Liver (tissue), 9 donors: ENCODE data around the gene ZSCAN25. TPM values are rescaled to one million over a fixed set of nuclear protein-coding genes. Genes with fewer than 3 reads are reported as not detected.

Experiments
- DNase-seq: peaks from one replicate; pipeline ENCODE4 v3.0.0-alpha.2; 2017; ENCODE audit warnings: low spot score
- H3K27ac ChIP-seq, 2 donors: one replicate each; pipeline ENCODE4 v1.7.0; 2013; ENCODE audit warnings: inconsistent platforms in 2 of 2, low read length in 2 of 2, control low read depth in 1 of 2, low read depth in 1 of 2, mild to moderate bottlenecking in 1 of 2
- H3K27me3 ChIP-seq, 4 donors: one replicate each; pipeline versions ENCODE4 v1.6.1 to v1.7.0; 2013; ENCODE audit warnings: low read length in 3 of 4, inconsistent platforms in 1 of 4, mild to moderate bottlenecking in 1 of 4, moderate library complexity in 1 of 4; ENCODE audit not compliant: control insufficient read depth in 4 of 4, insufficient read depth in 4 of 4
- H3K36me3 ChIP-seq, 4 donors: one replicate each; pipeline versions ENCODE4 v1.6.1 to v1.7.0; 2013; ENCODE audit warnings: low read length in 3 of 4, mild to moderate bottlenecking in 3 of 4, low read depth in 1 of 4, moderate library complexity in 1 of 4; ENCODE audit not compliant: control insufficient read depth in 4 of 4, insufficient read depth in 3 of 4
- H3K4me1 ChIP-seq, 4 donors: one replicate each; pipeline versions ENCODE4 v1.6.1 to v1.7.0; 2013; ENCODE audit warnings: low read length in 3 of 4, mild to moderate bottlenecking in 3 of 4, moderate library complexity in 1 of 4; ENCODE audit not compliant: control insufficient read depth in 4 of 4, insufficient read depth in 4 of 4
- H3K4me3 ChIP-seq, 3 donors: one replicate each; pipeline versions ENCODE4 v1.6.1 to v1.7.0; 2013; ENCODE audit warnings: low read length in 3 of 3, control low read depth in 1 of 3, low read depth in 1 of 3, mild to moderate bottlenecking in 1 of 3
- H3K9ac ChIP-seq, 2 donors: one replicate each; pipeline ENCODE4 v1.7.0; 2013; ENCODE audit warnings: low read length in 2 of 2, mild to moderate bottlenecking in 2 of 2, moderate library complexity in 2 of 2, control low read depth in 1 of 2, low read depth in 1 of 2
- H3K9me3 ChIP-seq, 4 donors: one replicate each; pipeline versions ENCODE4 v1.6.1 to v1.7.0; 2013; ENCODE audit warnings: low read length in 3 of 4; ENCODE audit not compliant: control insufficient read depth in 4 of 4
- FOXA1 ChIP-seq: IDR thresholded peaks from 2 replicates; pipeline ENCODE4 v1.6.1; 2016; ENCODE audit warnings: antibody characterized with exemption
- FOXA2 ChIP-seq: IDR thresholded peaks from 2 replicates; pipeline ENCODE4 v1.6.1; 2016; ENCODE audit warnings: antibody characterized with exemption
- GABPA ChIP-seq, 2 donors: IDR thresholded peaks in 1 of 2; conservative IDR thresholded peaks in 1 of 2; 2 replicates each; pipeline ENCODE4 v1.6.1; 2016; ENCODE audit warnings: antibody characterized with exemption in 2 of 2, mild to moderate bottlenecking in 1 of 2, moderate library complexity in 1 of 2
- HNF4A ChIP-seq, 2 donors: conservative IDR thresholded peaks; 2 replicates each; pipeline ENCODE4 v1.6.1; 2016; ENCODE audit warnings: antibody characterized with exemption in 2 of 2, mild to moderate bottlenecking in 2 of 2
- HNF4G ChIP-seq: IDR thresholded peaks from 2 replicates; pipeline ENCODE4 v1.6.1; 2016; ENCODE audit warnings: antibody characterized with exemption
- JUND ChIP-seq, 2 donors: IDR thresholded peaks; 2 replicates each; pipeline ENCODE4 v1.6.1; 2016; ENCODE audit warnings: antibody characterized with exemption in 2 of 2
- NR2F2 ChIP-seq: IDR thresholded peaks from 2 replicates; pipeline ENCODE4 v1.6.1; 2016; ENCODE audit warnings: antibody characterized with exemption
- RAD21 ChIP-seq, 2 donors: IDR thresholded peaks; 2 replicates each; pipeline ENCODE4 v1.6.1; 2016; ENCODE audit warnings: antibody characterized with exemption in 2 of 2, mild to moderate bottlenecking in 2 of 2
- RXRA ChIP-seq, 2 donors: IDR thresholded peaks; 2 replicates each; pipeline ENCODE4 v1.6.1; 2017 to 2018; ENCODE audit warnings: antibody characterized with exemption in 2 of 2, mild to moderate bottlenecking in 1 of 2
- SP1 ChIP-seq: IDR thresholded peaks from 2 replicates; pipeline ENCODE4 v1.6.1; 2018; ENCODE audit warnings: antibody characterized with exemption, mild to moderate bottlenecking
- TAF1 ChIP-seq: conservative IDR thresholded peaks from 2 replicates; pipeline ENCODE4 v1.6.1; 2016; ENCODE audit warnings: antibody characterized with exemption, mild to moderate bottlenecking
- YY1 ChIP-seq: IDR thresholded peaks from 2 replicates; pipeline ENCODE4 v1.6.1; 2016; ENCODE audit warnings: antibody characterized with exemption, mild to moderate bottlenecking
- WGBS: extraction: QIAGEN DNeasy Blood & Tissue Kit; methylation state at CpG from one replicate; pipeline ENCODE4 v1.1.7; 2013; 5-methylcytosine and 5-hydroxymethylcytosine counted together
- polyA plus RNA-seq, 2 donors: library from polyadenylated mRNA; stranded (reverse) in 1 of 2; unstranded in 1 of 2; fragments of 200-250 nt in 1 of 2; fragments of >200 nt in 1 of 2; fragmentation: Nextera tagmentation in 1 of 2; extraction: Ambion mirVana in 1 of 2; gene quantifications; one replicate each; pipeline versions ENCODE4 v1.2.1 to v1.2.3, GENCODE V29; 2013 to 2015
- total RNA-seq, 2 donors: library from RNA; depleted of rRNA; stranded (reverse); fragments of >200 nt; gene quantifications; one replicate each; pipeline ENCODE4 v1.2.3, GENCODE V29; 2014
- TF ChIP-seq, protein P1 (sequence below): IDR thresholded peaks from 2 replicates; pipeline ENCODE4 v1.6.1; 2016; ENCODE audit warnings: antibody characterized with exemption
- TF ChIP-seq, protein P2 (sequence below): IDR thresholded peaks from 2 replicates; pipeline ENCODE4 v1.6.1; 2016; ENCODE audit warnings: antibody characterized with exemption
- TF ChIP-seq, protein P3 (sequence below): IDR thresholded peaks from 2 replicates; pipeline ENCODE4 v1.6.1; 2016; ENCODE audit warnings: antibody characterized with exemption, mild to moderate bottlenecking
- TF ChIP-seq, protein P4 (sequence below): IDR thresholded peaks from 2 replicates; pipeline ENCODE4 v1.6.1; 2016; ENCODE audit warnings: antibody characterized with exemption
- donor health status: healthy.
- donor health status: healthy.
- donor health status: healthy.
- donor health status: healthy.
- donor health status: healthy.

ZSCAN25 gene
- total and polyA plus RNA-seq, 4 donors, result 2.3 to 11.0 (median 5.9) TPM

DNA sequence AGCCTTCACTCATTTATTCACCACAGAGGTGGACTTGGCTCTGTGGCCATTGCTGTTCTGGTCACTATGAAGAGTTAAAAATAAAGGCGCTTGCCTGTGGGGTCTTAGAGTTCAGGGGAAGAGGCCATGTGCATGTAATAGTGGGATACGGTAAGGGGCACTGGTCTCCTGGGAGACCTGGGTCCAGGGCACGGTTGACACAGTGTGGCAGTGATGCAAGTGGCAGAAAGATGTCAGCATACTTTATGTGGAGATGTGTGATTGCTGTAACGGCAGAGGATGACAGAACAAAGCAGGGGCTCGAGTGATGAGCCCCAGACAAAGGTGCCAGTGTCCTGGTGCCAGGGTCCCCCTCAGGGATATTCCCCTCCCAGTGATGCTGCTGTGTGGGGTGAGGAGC, 8.6 kb downstream of the ZSCAN25 start:
- H3K9ac ChIP-seq, result no peak overlapping the region
- no peak for DNase-seq
- H3K9me3 ChIP-seq, result no peaks in the 10 kb centered on the region
- no peak overlapping the region for H3K27ac ChIP-seq
- H3K4me1 ChIP-seq, result no peaks in the 10 kb centered on the region
- TF ChIP-seq HNF4A (conservative IDR thresholded peaks at IDR 0.05) (no peak), SP1 (no peak), NR2F2 (no peak), GABPA (IDR thresholded peaks at IDR 0.05 in 1 of 2, conservative IDR thresholded peaks at IDR 0.05 in 1 of 2) (no peak), FOXA1 (no peak), FOXA2 (no peak), YY1 (no peak), RXRA (IDR thresholded peaks at IDR 0.05) (no peak), RAD21 (IDR thresholded peaks at IDR 0.05) (no peak), JUND (IDR thresholded peaks at IDR 0.05) (no peak)
- TF ChIP-seq, protein P1, sequence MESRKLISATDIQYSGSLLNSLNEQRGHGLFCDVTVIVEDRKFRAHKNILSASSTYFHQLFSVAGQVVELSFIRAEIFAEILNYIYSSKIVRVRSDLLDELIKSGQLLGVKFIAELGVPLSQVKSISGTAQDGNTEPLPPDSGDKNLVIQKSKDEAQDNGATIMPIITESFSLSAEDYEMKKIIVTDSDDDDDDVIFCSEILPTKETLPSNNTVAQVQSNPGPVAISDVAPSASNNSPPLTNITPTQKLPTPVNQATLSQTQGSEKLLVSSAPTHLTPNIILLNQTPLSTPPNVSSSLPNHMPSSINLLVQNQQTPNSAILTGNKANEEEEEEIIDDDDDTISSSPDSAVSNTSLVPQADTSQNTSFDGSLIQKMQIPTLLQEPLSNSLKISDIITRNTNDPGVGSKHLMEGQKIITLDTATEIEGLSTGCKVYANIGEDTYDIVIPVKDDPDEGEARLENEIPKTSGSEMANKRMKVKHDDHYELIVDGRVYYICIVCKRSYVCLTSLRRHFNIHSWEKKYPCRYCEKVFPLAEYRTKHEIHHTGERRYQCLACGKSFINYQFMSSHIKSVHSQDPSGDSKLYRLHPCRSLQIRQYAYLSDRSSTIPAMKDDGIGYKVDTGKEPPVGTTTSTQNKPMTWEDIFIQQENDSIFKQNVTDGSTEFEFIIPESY, result no peak
- TF ChIP-seq, protein P2, sequence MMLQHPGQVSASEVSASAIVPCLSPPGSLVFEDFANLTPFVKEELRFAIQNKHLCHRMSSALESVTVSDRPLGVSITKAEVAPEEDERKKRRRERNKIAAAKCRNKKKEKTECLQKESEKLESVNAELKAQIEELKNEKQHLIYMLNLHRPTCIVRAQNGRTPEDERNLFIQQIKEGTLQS, result no peak
- TF ChIP-seq, protein P3, sequence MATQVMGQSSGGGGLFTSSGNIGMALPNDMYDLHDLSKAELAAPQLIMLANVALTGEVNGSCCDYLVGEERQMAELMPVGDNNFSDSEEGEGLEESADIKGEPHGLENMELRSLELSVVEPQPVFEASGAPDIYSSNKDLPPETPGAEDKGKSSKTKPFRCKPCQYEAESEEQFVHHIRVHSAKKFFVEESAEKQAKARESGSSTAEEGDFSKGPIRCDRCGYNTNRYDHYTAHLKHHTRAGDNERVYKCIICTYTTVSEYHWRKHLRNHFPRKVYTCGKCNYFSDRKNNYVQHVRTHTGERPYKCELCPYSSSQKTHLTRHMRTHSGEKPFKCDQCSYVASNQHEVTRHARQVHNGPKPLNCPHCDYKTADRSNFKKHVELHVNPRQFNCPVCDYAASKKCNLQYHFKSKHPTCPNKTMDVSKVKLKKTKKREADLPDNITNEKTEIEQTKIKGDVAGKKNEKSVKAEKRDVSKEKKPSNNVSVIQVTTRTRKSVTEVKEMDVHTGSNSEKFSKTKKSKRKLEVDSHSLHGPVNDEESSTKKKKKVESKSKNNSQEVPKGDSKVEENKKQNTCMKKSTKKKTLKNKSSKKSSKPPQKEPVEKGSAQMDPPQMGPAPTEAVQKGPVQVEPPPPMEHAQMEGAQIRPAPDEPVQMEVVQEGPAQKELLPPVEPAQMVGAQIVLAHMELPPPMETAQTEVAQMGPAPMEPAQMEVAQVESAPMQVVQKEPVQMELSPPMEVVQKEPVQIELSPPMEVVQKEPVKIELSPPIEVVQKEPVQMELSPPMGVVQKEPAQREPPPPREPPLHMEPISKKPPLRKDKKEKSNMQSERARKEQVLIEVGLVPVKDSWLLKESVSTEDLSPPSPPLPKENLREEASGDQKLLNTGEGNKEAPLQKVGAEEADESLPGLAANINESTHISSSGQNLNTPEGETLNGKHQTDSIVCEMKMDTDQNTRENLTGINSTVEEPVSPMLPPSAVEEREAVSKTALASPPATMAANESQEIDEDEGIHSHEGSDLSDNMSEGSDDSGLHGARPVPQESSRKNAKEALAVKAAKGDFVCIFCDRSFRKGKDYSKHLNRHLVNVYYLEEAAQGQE, result no peak
- TF ChIP-seq, protein P4, sequence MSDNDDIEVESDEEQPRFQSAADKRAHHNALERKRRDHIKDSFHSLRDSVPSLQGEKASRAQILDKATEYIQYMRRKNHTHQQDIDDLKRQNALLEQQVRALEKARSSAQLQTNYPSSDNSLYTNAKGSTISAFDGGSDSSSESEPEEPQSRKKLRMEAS, result no peak
- H3K27me3 ChIP-seq, result no peaks in the 10 kb centered on the region
- H3K4me3 ChIP-seq, result no peak overlapping the region
- WGBS, result 89% methylated on average over 5 of the region's 5 CpGs
- peaks cover 13 to 91% (median 77%) of the 10 kb centered on the region in 4 donors for H3K36me3 ChIP-seq

DNA sequence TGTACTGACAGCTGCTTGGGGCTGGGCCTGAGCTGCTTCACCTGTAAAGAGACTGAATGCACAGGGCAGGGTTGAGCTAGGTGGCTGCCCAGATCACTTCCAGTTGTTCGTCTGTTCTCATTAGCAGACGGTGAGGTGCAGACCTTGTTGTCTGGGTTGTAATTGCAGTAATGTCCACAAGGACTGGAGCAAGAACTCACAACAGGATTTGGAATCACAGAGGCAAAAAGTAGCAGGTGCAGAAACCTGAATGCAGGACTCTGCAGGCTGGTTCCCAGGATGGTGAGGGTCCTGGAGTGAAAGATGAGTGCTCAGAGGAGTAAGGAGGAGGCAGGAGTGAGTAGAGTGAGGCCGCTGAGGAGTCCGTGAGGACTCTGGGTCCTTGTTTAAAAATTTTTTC, 9.2 kb downstream of the ZSCAN25 start:
- no peak overlapping the region for H3K9ac ChIP-seq
- 97% methylated on average over 4 of the region's 4 CpGs for WGBS
- peaks cover 13 to 95% (median 77%) of the 10 kb centered on the region in 4 donors for H3K36me3 ChIP-seq
- no peak overlapping the region for H3K27ac ChIP-seq
- DNase-seq, result no peak
- H3K4me3 ChIP-seq, result no peak overlapping the region
- H3K4me1 ChIP-seq, result no peaks in the 10 kb centered on the region
- TF ChIP-seq, protein P4, result no peak
- TF ChIP-seq TAF1 (no peak), HNF4G (no peak)
- no peaks in the 10 kb centered on the region for H3K27me3 ChIP-seq
- H3K9me3 ChIP-seq, result no peaks in the 10 kb centered on the region
